GM18517 (cell line): Measurements from ENCODE around the gene IFT122.
A peak's percentile ranks its signal among the peaks of the same experiment; 100 is the strongest.
"Not testable (repeated sequence)": the region's sequence is repeated elsewhere in the genome, so short reads cannot be mapped to it uniquely, and the experiment has no call there.

Experiments
- ATAC-seq: cut with Tn5 transposase; IDR thresholded peaks from one replicate; pipeline ENCODE4 v1.9.1; 2021; ENCODE audit warnings: mild to moderate bottlenecking, moderate library complexity; ENCODE audit not compliant: unreplicated experiment

IFT122 gene

DNA sequence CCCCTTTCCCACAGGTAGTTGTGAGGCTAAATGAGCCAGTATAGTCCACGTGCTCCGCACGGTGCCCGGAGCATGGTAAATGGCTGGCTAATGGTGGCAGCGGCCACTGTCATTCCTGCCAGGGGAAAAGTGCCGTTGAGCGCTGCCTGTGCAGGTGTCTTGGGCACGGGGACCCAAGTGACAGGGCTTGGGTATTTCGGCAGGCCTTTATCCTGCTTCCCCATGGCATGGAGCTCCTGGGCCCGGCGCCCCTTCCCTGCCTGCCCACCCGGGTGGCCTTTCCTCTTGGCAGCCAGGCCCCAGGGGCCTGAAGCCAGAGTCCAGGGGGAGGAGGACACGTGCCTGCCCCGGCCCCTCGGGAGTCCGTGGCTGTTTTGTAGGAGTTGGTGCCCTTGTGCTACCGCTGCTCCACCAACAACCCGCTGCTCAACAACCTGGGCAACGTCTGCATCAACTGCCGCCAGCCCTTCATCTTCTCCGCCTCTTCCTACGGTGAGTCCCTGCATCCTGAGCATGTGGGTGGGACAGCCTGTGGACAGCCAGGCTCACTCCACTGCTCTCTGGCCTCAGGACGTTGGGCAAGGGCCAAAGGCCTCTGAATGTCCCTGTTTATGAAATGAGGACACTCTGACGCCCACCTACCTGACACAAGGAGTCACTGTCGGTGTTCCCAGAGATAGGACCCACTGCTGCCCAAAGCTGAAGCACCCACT lies 75.2 kb downstream of the IFT122 start:
- ATAC-seq: not testable (repeated sequence)

- ATAC-seq: not testable (repeated sequence)
Measured at GRCh38 chr3:129515821-129516432, 75.9 kb downstream of the IFT122 start.

GRCh38 chr3:129517516-129517915 lies 77.5 kb downstream of the IFT122 start:
- ATAC-seq: no peak

DNA sequence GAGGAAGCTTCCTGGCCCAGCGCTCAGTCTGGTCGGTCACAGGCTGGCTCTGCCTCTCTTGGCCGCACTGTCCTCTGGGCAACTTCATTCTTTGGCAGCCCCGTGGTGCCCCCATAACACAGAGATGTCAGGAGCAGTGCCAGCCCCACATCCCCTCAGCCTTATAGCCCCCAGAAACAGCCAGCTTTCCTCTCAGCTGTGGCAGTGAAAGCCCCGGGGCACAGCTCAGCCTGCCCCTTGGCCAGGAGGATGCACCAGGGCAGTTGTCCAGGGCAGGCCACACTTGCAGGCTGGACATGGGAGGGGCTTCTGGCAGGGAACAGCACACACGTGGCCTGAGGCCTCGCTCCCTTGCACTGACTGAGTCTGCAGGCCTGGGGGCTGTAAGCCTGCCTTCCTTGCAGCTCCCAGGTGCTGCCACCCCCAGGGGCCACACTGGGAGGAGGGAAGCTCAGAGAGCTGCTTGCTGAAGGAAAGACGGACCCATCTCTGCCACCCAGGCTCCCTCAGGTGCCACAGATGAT lies 78.1 kb downstream of the IFT122 start:
- no peak for ATAC-seq

DNA sequence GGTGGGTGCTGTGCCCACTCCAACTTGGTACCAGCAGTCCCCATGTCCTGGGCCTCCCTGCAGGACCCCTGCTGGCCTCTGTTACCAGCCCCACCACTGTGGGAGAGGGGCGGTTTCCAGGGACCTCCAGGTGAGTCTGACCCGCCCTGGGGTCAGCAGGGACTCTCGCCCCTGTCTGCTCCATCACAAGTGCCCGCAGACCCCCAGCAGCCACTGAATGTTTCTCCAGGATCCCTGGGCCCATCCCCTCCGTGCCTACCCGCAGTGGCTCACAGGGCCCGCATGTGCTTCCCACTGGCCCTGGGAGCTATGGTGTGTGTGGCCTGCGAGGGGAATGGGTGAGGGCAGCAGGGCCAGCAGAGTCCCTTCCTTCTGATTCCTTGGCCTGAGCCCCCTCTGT lies 78.6 kb downstream of the IFT122 start:
- ATAC-seq: no peak

GRCh38 chr3:129519449-129519848 lies 79.4 kb downstream of the IFT122 start:
- no peak for ATAC-seq

DNA sequence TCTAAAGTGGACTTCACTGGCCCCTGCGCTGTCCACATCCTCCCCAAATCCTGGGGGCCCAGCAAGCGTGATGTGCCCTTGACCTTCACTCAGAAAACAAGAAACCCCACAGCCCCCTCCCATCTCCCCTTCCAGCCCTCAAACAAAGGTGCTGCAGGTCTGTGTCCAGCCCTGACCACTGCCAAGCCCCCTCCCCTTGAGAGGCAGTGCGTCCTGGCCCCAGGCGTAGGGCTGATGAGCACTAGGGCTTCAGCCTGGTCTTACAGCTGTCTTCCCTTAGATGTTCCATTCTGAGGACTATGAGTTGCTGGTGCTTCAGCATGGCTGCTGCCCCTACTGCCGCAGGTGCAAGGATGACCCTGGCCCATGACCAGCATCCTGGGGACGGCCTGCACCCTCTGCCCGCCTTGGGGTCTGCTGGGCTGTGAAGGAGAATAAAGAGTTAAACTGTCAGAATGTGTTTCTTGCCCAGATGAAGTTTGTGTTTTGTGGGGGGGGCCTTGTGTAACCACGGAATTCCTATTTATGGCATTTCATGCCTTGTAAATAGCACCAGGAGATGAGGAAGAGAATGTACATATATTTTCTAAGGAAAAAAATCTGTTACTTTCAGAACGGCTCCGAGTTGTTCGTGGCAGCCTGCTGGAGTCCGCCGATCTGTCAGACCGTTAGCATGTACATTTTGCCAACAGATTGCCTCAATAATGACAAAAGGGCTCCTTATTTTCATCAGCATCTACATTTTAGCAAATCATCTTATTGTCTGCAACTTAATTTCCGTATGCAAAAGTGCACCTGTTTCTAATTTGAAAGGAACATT lies 80.1 kb downstream of the IFT122 start:
- no peak for ATAC-seq

DNA sequence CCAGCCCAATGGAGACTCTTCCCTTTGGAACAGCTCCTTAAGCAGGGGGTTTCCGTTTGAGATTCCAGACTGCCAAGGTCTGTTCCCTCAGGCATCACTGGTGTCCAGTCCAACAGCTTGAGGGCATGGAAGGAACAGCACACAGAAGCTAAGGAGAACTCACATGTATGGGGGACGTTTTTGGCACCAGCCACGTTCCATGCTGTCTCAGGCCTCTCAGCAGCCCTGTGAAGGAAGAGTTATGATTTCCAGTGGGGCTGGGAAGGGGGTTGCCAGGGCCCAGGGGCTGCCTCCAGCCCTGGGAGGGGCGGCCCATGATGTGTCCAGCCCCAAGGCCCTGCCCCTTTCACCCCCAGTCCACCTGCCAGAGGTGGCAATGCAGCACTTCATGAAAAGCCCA lies 80.9 kb downstream of the IFT122 start:
- ATAC-seq: no peak

DNA sequence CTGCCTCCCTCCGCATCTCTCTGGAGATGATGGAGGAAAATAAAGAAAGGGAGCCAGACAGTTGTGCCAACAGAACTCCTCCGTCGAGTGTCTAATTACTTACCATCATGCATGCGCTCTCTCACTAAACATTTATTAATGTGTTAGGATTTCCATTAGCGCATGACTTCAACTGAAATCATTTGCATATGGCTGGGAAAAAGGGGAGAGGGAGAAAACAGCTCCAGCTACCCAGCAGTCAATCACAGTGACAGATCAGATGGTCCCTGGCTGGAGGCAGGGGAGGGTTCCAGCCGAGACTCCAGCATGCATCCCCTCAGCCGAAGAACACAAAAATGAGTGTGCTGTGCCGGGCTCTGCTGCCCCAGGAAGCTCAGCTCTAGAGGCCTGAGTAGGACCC lies 81.6 kb downstream of the IFT122 start:
- ATAC-seq: no peak

DNA sequence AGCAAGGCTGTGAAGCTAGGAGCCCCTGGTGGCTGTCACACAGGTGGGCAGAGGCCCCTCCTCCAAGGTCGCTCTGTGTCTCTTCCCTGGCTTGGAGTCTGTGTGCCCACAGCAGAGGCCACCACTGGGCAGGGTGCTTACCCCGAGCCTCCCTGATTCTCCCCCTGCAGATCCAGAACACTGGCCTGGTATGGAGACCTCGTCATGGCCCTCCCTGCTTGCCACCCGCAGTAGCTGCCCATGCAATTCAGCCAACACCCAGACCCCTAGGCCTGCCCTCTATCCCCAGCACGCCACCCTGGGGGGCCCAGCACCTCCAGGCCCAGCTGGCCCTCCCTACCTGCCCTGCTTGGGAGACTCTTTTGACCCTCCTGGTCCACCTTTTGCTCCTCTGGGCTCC lies 82.9 kb downstream of the IFT122 start:
- ATAC-seq: no peak

DNA sequence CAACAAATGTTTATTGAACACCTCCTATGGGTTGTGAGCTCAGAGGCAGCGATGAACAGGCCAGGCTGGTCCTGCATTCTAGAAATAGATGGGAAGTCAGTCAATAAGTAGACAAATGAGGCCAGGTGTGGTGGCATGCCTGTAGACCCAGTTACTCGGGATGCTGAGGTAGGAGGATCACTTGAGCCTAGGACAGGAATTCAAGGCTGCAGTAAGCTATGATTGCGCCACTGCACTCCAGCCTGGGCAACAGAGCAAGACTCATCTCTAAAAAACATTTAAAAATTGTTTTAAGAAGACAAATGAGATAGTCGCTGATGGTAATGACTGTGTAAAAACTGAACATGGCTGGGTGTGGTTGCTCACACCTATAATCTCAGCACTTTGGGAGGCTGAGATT lies 84.1 kb downstream of the IFT122 start:
- no peak for ATAC-seq

- no peak for ATAC-seq
Measured at GRCh38 chr3:129525341-129525968, 85.4 kb downstream of the IFT122 start.

GRCh38 chr3:129526121-129526900 lies 86.3 kb downstream of the IFT122 start:
- ATAC-seq: peak; percentile 80

DNA sequence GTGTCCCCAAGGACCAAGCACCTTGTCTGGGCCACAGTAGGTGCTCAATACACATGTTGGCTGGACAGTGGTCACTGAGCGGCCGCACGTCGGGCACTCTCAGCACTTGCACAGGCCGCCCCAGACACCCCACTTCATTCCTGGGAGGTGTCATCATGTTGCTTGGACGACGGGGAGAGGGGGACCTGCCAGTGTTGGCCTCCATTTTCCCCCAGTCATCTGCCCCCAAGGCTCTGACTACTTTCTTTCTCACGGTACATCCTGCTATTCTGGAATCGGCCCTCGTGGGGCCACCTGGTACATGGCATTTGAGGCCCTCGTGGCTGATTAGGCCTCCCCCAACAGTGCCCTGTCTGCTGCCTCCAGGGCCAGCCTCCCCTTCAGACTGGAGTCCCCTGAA lies 87.2 kb downstream of the IFT122 start:
- ATAC-seq: no peak

DNA sequence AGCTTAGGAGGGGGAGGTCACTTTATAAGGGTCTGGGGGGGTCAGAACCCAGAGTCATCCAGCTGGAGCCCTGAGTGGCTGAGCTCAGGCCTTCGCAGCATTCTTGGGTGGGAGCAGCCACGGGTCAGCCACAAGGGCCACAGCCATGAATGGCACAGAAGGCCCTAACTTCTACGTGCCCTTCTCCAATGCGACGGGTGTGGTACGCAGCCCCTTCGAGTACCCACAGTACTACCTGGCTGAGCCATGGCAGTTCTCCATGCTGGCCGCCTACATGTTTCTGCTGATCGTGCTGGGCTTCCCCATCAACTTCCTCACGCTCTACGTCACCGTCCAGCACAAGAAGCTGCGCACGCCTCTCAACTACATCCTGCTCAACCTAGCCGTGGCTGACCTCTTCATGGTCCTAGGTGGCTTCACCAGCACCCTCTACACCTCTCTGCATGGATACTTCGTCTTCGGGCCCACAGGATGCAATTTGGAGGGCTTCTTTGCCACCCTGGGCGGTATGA lies 88.6 kb downstream of the IFT122 start, which contains the start of gene RHO:
TSS of gene RHO (plus strand) at position 51 of the 512 bp plus-strand sequence. CDS start at position 146, 95 bp downstream.
- ATAC-seq: no peak

GRCh38 chr3:129529436-129530210 lies 89.6 kb downstream of the IFT122 start:
- no peak for ATAC-seq

GRCh38 chr3:129530251-129530791 lies 90.3 kb downstream of the IFT122 start:
- ATAC-seq: no peak

GRCh38 chr3:129530821-129531220 lies 90.8 kb downstream of the IFT122 start:
- ATAC-seq: no peak

GRCh38 chr3:129531699-129532098 lies 91.7 kb downstream of the IFT122 start:
- ATAC-seq: no peak
